NT2/D1 (cell line): ENCODE data around the gene BTLA.
A peak's percentile ranks its signal among the peaks of the same experiment; 100 is the strongest.

ENCODE experiments used
- DNase-seq: peaks from one replicate; pipeline ENCODE4 v3.0.0-alpha.2; 2011; ENCODE audit warnings: low read depth, low spot score
- H3K27me3 ChIP-seq: 2 replicates; pipeline ENCODE4 v1.6.0; 2011; ENCODE audit warnings: mild to moderate bottlenecking; ENCODE audit not compliant: insufficient read length, insufficient read depth
- H3K36me3 ChIP-seq: 2 replicates; pipeline ENCODE4 v1.6.1; 2011; ENCODE audit warnings: mild to moderate bottlenecking, low read length, mixed read lengths; ENCODE audit not compliant: insufficient read depth, insufficient read length
- H3K4me1 ChIP-seq: 2 replicates; pipeline ENCODE4 v1.5.1; 2011; ENCODE audit not compliant: insufficient read depth, insufficient read length
- H3K4me3 ChIP-seq: 2 replicates; pipeline ENCODE4 v1.5.1; 2011; ENCODE audit warnings: low read depth; ENCODE audit not compliant: insufficient read length
- H3K9ac ChIP-seq: 2 replicates; pipeline ENCODE4 v1.6.0; 2011; ENCODE audit warnings: low read depth; ENCODE audit not compliant: insufficient read length
- H3K9me3 ChIP-seq: 2 replicates; pipeline ENCODE4 v1.5.1; 2011; ENCODE audit warnings: mild to moderate bottlenecking, low read length; ENCODE audit not compliant: insufficient read depth
- SUZ12 ChIP-seq: IDR thresholded peaks from 2 replicates; pipeline ENCODE4 v1.6.1; 2011; ENCODE audit not compliant: insufficient read length, insufficient read depth; ENCODE audit errors: extremely low read depth
- YY1 ChIP-seq: IDR thresholded peaks from 2 replicates; pipeline ENCODE4 v1.6.1; 2011; ENCODE audit not compliant: insufficient read length, insufficient read depth
- ZNF274 ChIP-seq: IDR thresholded peaks from 2 replicates; pipeline ENCODE4 v1.6.1; 2011; ENCODE audit warnings: mild to moderate bottlenecking, low read depth, low read length

The BTLA gene

DNA sequence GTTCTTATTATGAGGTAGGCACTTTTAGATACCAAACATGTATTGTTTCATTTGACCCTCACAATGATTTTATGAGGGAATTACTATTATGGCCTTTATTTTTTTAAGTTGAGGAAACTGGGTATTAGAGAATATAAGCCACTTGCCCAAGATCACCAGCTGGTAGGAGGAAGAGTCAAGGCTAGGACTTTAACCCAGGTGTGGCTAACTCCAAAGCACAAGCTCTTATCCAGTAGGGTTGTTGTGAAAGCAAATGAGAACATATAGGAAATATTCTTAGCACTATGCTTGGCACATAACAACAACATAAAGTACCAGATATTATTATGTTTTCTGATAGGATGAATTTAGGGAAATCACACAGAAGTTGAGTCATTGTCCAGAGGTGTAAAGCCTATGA lies 7.9 kb downstream of the BTLA start:
- Histone ChIP-seq H3K27me3 (no peaks in the 10 kb centered on the region), H3K9ac (no peak overlapping the region), H3K36me3 (no peaks in the 10 kb centered on the region), H3K4me1 (no peaks in the 10 kb centered on the region), H3K4me3 (no peak overlapping the region), H3K9me3 (no peaks in the 10 kb centered on the region)
- TF ChIP-seq YY1 (no peak), ZNF274 (no peak), SUZ12 (no peak)
- DNase-seq = no peak

DNA sequence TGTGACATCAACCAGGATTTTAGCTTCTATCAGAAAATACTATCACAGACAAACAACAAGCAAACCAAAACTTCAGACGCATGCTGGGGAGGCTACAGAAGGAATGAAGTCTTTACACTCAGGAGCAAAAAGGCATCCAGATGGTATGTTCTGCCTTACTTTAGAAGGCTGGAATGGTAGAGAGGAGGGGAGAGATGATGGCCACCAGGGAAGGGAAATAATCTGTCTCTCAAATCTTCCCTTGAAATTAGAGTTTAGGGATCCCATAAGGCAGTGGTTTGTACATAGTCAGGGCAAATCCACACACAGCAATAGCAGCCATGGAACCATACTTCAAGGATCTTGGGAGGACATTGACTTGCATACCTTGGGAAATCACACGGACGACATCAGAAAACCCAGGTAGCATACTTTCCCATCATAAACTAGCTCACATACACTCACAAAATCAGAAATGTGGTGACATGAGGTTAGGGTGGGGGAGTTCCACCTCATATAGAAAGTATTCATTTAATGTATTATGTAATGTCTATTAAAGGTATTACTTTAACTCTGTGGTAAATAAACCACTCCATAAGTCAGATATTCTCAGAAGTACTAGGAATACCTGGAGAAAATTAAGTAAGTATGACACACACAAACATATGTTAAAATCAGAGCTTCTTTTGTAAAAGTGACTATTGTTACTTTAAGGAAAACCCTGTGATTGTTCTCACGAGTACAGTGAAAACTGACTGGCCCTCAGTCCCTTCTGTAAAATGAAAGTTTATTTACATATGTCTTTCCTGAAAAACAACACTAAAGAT lies 9.4 kb downstream of the BTLA start:
- no peak for TF ChIP-seq ZNF274
- TF ChIP-seq SUZ12 = no peak
- no peak for TF ChIP-seq YY1
- DNase-seq = no peak
- H3K27me3 ChIP-seq = no peaks in the 10 kb centered on the region
- no peak overlapping the region for H3K9ac ChIP-seq
- H3K36me3 ChIP-seq = no peaks in the 10 kb centered on the region
- no peaks in the 10 kb centered on the region for H3K9me3 ChIP-seq
- no peak overlapping the region for H3K4me3 ChIP-seq
- H3K4me1 ChIP-seq = no peaks in the 10 kb centered on the region

GRCh38 chr3:112486811-112487505 lies 12.3 kb downstream of the BTLA start:
- Histone ChIP-seq H3K4me1 (no peaks in the 10 kb centered on the region), H3K36me3 (no peaks in the 10 kb centered on the region), H3K9ac (no peak overlapping the region), H3K27me3 (no peaks in the 10 kb centered on the region), H3K9me3 (no peaks in the 10 kb centered on the region), H3K4me3 (no peak overlapping the region)
- no peak for DNase-seq
- no peak for TF ChIP-seq ZNF274
- TF ChIP-seq YY1 = no peak
- no peak for TF ChIP-seq SUZ12

DNA sequence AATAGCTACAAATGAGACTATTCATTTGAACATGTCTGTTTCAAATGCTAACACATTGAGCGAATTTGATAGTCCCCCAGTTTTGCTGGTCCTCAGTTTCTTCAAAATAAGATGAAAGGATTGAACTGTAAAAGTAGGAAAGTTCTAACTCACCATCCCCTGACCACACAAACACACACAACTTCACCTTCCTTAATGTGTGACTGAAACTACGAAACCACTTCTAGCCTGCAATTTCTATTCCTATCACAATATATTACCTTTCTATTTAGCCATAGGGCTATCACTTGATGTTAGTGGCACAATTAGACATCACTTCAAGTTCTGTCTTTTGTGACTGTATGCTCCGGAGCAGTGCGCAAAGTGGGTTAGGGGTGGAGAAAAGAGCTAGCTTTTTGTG lies 14.9 kb downstream of the BTLA start:
- Histone ChIP-seq H3K4me3 (no peak overlapping the region), H3K4me1 (peaks cover 5% of the 10 kb centered on the region), H3K27me3 (no peaks in the 10 kb centered on the region), H3K9ac (no peak overlapping the region), H3K36me3 (no peaks in the 10 kb centered on the region), H3K9me3 (0 out of 2 replicates have a peak, but pooled peaks cover 4% of the 10 kb centered on the region)
- TF ChIP-seq SUZ12 = no peak
- no peak for TF ChIP-seq ZNF274
- no peak for TF ChIP-seq YY1
- DNase-seq = no peak

DNA sequence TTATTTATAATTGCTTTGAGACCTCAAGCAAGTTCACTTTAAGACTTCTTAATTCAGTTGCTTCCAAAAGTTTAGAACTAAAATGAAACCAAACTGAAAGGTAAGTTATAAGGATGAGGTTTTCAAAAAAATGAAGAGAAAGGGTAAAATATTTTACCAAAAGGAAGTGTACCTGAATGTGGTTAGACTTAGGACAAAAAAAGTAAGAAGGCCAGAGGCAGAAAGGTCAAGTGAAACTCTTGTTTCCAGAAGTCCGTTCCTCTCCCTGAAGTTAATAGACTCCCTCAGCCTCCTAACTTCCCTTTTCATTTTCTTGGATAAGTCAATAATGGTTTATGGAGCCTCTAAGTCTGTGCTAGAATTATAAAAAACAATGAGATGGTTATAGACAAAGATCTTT lies 16.6 kb downstream of the BTLA start:
- DNase-seq = no peak
- H3K9ac ChIP-seq = no peak overlapping the region
- no peaks in the 10 kb centered on the region for H3K27me3 ChIP-seq

GRCh38 chr3:112481302-112481721 lies 18.0 kb downstream of the BTLA start:
- no peak for TF ChIP-seq YY1
- TF ChIP-seq SUZ12 = no peak
- no peak for TF ChIP-seq ZNF274
- Histone ChIP-seq H3K4me3 (no peak overlapping the region), H3K27me3 (no peaks in the 10 kb centered on the region), H3K4me1 (peaks cover 5% of the 10 kb centered on the region), H3K9ac (no peak overlapping the region), H3K36me3 (no peaks in the 10 kb centered on the region), H3K9me3 (0 out of 2 replicates have a peak, but pooled peaks cover 4% of the 10 kb centered on the region)
- peak; percentile 25 for DNase-seq

More for the DNA sequence above, 16.6 kb downstream of the BTLA start:
- no peak for TF ChIP-seq ZNF274
- TF ChIP-seq YY1 = no peak
- TF ChIP-seq SUZ12 = no peak
- H3K9me3 ChIP-seq = 0 out of 2 replicates have a peak, but pooled peaks cover 4% of the 10 kb centered on the region
- no peak overlapping the region for H3K4me3 ChIP-seq
- no peaks in the 10 kb centered on the region for H3K36me3 ChIP-seq
- peaks cover 5% of the 10 kb centered on the region for H3K4me1 ChIP-seq

- Histone ChIP-seq H3K4me1 (peaks cover 5% of the 10 kb centered on the region), H3K4me3 (no peak overlapping the region), H3K36me3 (no peaks in the 10 kb centered on the region), H3K9ac (no peak overlapping the region), H3K27me3 (no peaks in the 10 kb centered on the region), H3K9me3 (0 out of 2 replicates have a peak, but pooled peaks cover 4% of the 10 kb centered on the region)
- DNase-seq = no peak
- TF ChIP-seq SUZ12 (no peak), YY1 (no peak), ZNF274 (no peak)
Observed at GRCh38 chr3:112477891-112478290, 21.4 kb downstream of the BTLA start.
